Smooth muscle cell (in vitro differentiated cells): ENCODE results near the gene GJA10. TPM values are rescaled to one million over a fixed set of nuclear protein-coding genes. Genes with fewer than 3 reads are reported as not detected.
"Not testable (repeated sequence)": the region's sequence is repeated elsewhere in the genome, so short reads cannot be mapped to it uniquely, and the experiment has no call there.

Experiments used
- DNase-seq: peaks from one replicate; lab custom pipeline; 2025; ENCODE audit not compliant: unreplicated experiment; lab: John Stamatoyannopoulos, UW
- H2AFZ ChIP-seq: fragments of 200-600 bp; sonication (generic); 2 replicates; pipeline ENCODE4 v1.6.0; 2016; ENCODE audit warnings: antibody characterized with exemption, low read depth, mild to moderate bottlenecking
- H3F3A ChIP-seq: fragments of 200-600 bp; sonication (generic); 2 replicates; pipeline ENCODE4 v1.6.0; 2017; ENCODE audit warnings: antibody characterized with exemption, low read depth
- H3K27ac ChIP-seq: fragments of 200-600 bp; sonication (generic); 2 replicates; pipeline ENCODE4 v1.5.1; 2016; ENCODE audit warnings: low read depth, mild to moderate bottlenecking
- H3K27me3 ChIP-seq: fragments of 200-600 bp; sonication (generic); 2 replicates; pipeline ENCODE4 v1.6.1; 2016; ENCODE audit warnings: low read depth, mild to moderate bottlenecking
- H3K36me3 ChIP-seq: fragments of 200-600 bp; sonication (generic); 2 replicates; pipeline ENCODE4 v1.5.1; 2016; ENCODE audit warnings: low read depth
- H3K4me1 ChIP-seq: fragments of 200-600 bp; sonication (generic); 2 replicates; pipeline ENCODE4 v1.5.1; 2016; ENCODE audit warnings: low read depth
- H3K4me2 ChIP-seq: fragments of 200-600 bp; sonication (generic); 2 replicates; pipeline ENCODE4 v1.6.0; 2016; ENCODE audit warnings: mild to moderate bottlenecking
- H3K4me3 ChIP-seq: fragments of 200-600 bp; sonication (generic); 2 replicates; pipeline ENCODE4 v1.5.1; 2016; ENCODE audit warnings: mild to moderate bottlenecking
- H3K79me2 ChIP-seq: fragments of 200-600 bp; sonication (generic); 2 replicates; pipeline ENCODE4 v1.6.0; 2016; ENCODE audit warnings: low read depth, mild to moderate bottlenecking
- H3K9ac ChIP-seq: fragments of 200-600 bp; sonication (generic); 2 replicates; pipeline ENCODE4 v1.6.0; 2016; ENCODE audit warnings: low read depth
- H3K9me3 ChIP-seq: fragments of 200-600 bp; sonication (generic); replicated peaks from 2 replicates; pipeline ENCODE4 v1.5.1; 2016; ENCODE audit warnings: low read depth
- H4K20me1 ChIP-seq: fragments of 200-600 bp; sonication (generic); 2 replicates; pipeline ENCODE4 v1.6.0; 2016; ENCODE audit warnings: low read depth
- CTCF ChIP-seq: fragments of 200-600 bp; sonication (generic); IDR thresholded peaks from 2 replicates; pipeline ENCODE4 v1.5.1; 2017; ENCODE audit warnings: borderline replicate concordance, mild to moderate bottlenecking, antibody characterized with exemption; ENCODE audit not compliant: insufficient read depth, poor library complexity, severe bottlenecking
- WGBS: methylation state at CpG from one replicate; pipeline ENCODE4 v1.1.7; 2016; ENCODE audit warnings: low lambda C conversion rate; 5-methylcytosine and 5-hydroxymethylcytosine counted together
- polyA plus RNA-seq: library from polyadenylated mRNA; unstranded; fragments of >200 nt; fragmentation: Nextera tagmentation; extraction: Ambion mirVana; gene quantifications from 2 replicates; pipeline ENCODE4 v1.2.1, GENCODE V29; 2016
- total RNA-seq: library from RNA; depleted of rRNA; stranded (reverse); fragments of >200 nt; gene quantifications from 2 replicates; pipeline ENCODE4 v1.2.3, GENCODE V29; 2014

The GJA10 gene
- total RNA-seq, result not detected in 2 replicates
- polyA plus RNA-seq, result not detected in 2 replicates

GRCh38 chr6:89894169-89894568, at the start of gene GJA10:
TSS of gene GJA10 (plus strand) at chr6:89894469. CDS start at chr6:89894469, 0 bp downstream.
- H3K9ac ChIP-seq, result no peak within 1 kb of the TSS
- H3K79me2 ChIP-seq, result no peaks in the 10 kb centered on the region
- H3K27me3 ChIP-seq, result peaks cover 39% of the 10 kb centered on the region
- no peak within 1 kb of the TSS for H2AFZ ChIP-seq
- WGBS, result 93% methylated on average over 1 of the region's 1 CpG
- no peak for TF ChIP-seq CTCF
- no peaks in the 10 kb centered on the region for H3F3A ChIP-seq
- H3K9me3 ChIP-seq, result no peaks in the 10 kb centered on the region
- no peak within 1 kb of the TSS for H3K27ac ChIP-seq
- peaks cover 9% of the 10 kb centered on the region for H3K4me1 ChIP-seq
- no peak within 1 kb of the TSS for H3K4me3 ChIP-seq
- H3K4me2 ChIP-seq, result no peak within 1 kb of the TSS
- no peaks in the 10 kb centered on the region for H4K20me1 ChIP-seq
- no peaks in the 10 kb centered on the region for H3K36me3 ChIP-seq
- no peak for DNase-seq

GRCh38 chr6:89847513-89847912, 46.8 kb upstream of the GJA10 start:
- H3F3A ChIP-seq, H2AFZ ChIP-seq, H3K4me2 ChIP-seq, H3K9ac ChIP-seq, H3K36me3 ChIP-seq, DNase-seq, H3K9me3 ChIP-seq, H3K27ac ChIP-seq, H3K27me3 ChIP-seq, H3K4me1 ChIP-seq, H3K4me3 ChIP-seq: not testable (repeated sequence)
- peaks cover 24% of the 10 kb centered on the region for H3K79me2 ChIP-seq
- 93% methylated on average over 5 of the region's 5 CpGs for WGBS
- peaks cover 63% of the 10 kb centered on the region for H4K20me1 ChIP-seq

GRCh38 chr6:89853068-89853467, 41.2 kb upstream of the GJA10 start:
- H3K4me1 ChIP-seq, result no peaks in the 10 kb centered on the region
- TF ChIP-seq CTCF, result no peak
- H3K4me2 ChIP-seq, result no peak overlapping the region
- no peaks in the 10 kb centered on the region for H3K27me3 ChIP-seq
- H3K36me3 ChIP-seq, result peaks cover 25% of the 10 kb centered on the region
- H3K79me2 ChIP-seq, result peaks cover 9% of the 10 kb centered on the region
- H4K20me1 ChIP-seq, result peaks cover 25% of the 10 kb centered on the region
- no peaks in the 10 kb centered on the region for H3F3A ChIP-seq
- WGBS, result 84% methylated on average over 1 of the region's 1 CpG
- H2AFZ ChIP-seq, result no peak overlapping the region
- H3K9me3 ChIP-seq, result no peaks in the 10 kb centered on the region
- H3K4me3 ChIP-seq, result no peak overlapping the region
- no peak overlapping the region for H3K27ac ChIP-seq
- DNase-seq, result no peak
- no peak overlapping the region for H3K9ac ChIP-seq

- no peak overlapping the region for H3K4me2 ChIP-seq
- no peak overlapping the region for H3K9ac ChIP-seq
- no peaks in the 10 kb centered on the region for H3K4me1 ChIP-seq
- no peaks in the 10 kb centered on the region for H3K9me3 ChIP-seq
- peaks cover 43% of the 10 kb centered on the region for H3K36me3 ChIP-seq
- no peaks in the 10 kb centered on the region for H4K20me1 ChIP-seq
- H3K27ac ChIP-seq, result no peak overlapping the region
- DNase-seq, result no peak
- TF ChIP-seq CTCF, result no peak
- H2AFZ ChIP-seq, result no peak overlapping the region
- no peaks in the 10 kb centered on the region for H3F3A ChIP-seq
- H3K79me2 ChIP-seq, result no peaks in the 10 kb centered on the region
- H3K4me3 ChIP-seq, result no peak overlapping the region
- H3K27me3 ChIP-seq, result no peaks in the 10 kb centered on the region
- 100% methylated on average over 1 of the region's 1 CpG for WGBS
Observed at GRCh38 chr6:89858041-89858440, 36.2 kb upstream of the GJA10 start.
